NCI-H2081 (cell line): Measurements from ENCODE around the gene SUSD1.
"Not testable (repeated sequence)": the region's sequence is repeated elsewhere in the genome, so short reads cannot be mapped to it uniquely, and the experiment has no call there.

Experiments
- DNase-seq, 2 experiments: peaks; one replicate each; lab custom pipeline; 2025; lab: John Stamatoyannopoulos, UW

Gene SUSD1

DNA sequence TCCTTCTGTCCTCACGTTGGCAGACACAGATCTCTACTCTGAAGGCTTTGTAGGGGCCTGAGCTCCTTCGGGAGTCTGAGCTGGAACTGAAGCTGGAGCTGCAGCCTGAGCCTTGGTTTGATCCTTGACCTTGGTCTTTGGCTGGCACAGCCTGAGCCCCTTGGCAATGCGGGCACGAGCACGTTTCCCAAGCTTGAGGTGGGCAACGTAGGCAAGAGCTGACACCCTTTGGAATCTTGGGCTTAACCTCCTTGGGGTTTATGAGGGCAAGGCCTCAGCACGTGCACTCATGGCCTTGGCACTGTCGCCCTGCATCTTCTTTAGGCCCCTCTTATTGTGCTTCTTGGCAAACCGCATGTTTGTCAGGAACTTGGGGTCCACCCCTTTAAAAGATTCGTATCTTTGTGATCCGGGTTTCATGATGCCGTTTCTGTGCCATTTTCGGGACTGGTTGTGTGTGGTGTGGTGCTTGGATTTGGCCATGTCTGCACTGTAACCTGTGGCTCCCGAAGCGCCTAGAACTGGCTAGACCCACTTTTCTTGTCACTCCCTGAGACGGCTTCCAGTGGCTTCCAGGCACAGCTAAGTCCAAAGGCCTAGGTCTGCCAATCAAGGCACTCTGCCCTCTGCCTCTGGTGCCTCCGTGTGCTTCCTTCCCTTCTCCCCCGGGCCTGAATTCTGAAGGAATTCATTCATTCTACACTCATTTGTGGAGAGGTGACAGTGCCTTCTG, 1.4 kb downstream of the SUSD1 start:
- no peak for DNase-seq

GRCh38 chr9:112170968-112171367, 4.1 kb downstream of the SUSD1 start:
- DNase-seq: no peak

- no peak for DNase-seq
Measured at GRCh38 chr9:112170235-112170634, 4.9 kb downstream of the SUSD1 start.

GRCh38 chr9:112169368-112169767, 5.7 kb downstream of the SUSD1 start:
- DNase-seq: no peak

GRCh38 chr9:112168197-112168596, 6.9 kb downstream of the SUSD1 start:
- DNase-seq: no peak

GRCh38 chr9:112166176-112167140, 8.6 kb downstream of the SUSD1 start:
- DNase-seq: peak in 1 of 2 experiments; percentile 10

- no peak for DNase-seq
Measured at GRCh38 chr9:112162621-112163413, 12.3 kb downstream of the SUSD1 start.

DNA sequence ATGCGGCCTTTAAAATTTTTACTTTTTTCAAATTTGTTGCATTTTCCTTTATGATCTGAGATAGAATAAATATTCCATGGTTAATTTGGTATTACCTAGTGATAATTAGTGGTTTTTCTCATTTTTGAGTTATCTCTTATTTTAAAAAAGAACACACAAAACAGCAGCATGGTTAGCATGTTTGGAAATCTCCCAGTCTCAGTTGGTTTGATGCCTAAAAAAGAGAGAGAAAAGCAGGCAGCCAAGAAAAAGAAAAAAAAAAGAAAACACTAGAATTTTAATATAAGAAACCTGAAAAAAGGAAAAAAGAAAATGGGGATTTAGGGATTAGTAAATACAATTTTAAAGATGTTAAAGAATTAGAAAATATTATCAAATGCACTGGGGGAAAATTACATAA, 15.3 kb downstream of the SUSD1 start:
- DNase-seq: no peak

GRCh38 chr9:112158656-112159367, 16.3 kb downstream of the SUSD1 start:
- DNase-seq: no peak

DNA sequence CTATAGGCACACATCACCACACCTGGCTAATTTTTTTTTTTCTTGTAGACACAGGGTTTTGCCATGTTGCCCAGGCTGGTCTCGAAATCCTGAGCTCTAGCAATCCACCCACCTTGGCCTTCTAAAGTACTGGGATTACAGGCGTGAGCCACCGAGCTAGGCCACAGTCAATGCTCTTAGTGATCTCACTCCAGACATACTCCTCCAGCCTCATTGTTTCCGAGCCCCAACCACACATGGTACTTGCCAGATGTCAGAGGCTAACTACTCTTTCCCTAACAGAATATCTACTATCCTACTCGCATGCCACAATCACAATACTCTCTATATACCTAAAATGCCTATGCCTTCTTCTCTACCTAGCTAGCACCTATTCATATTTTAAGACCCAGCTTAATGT, 17.1 kb downstream of the SUSD1 start:
- DNase-seq: no peak

DNA sequence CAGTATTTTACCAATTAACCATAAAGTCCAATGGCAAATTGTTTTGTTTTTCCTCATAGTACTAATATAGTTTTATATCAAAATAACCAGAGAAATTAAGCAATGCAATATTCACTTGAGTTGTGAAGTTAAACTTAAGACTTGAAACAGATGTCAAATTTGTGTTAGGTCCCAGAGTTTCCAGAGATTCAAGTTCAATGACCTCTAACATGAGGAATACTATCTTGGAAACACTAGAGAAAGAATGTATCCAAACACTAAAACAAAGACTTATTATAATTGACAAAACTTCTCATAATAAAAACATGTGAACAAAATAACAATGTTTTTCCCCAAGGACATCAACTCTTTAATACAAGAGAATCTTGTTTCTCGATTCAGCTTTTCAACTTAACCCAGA, 18.0 kb downstream of the SUSD1 start:
- no peak for DNase-seq

GRCh38 chr9:112149211-112149610, 25.9 kb downstream of the SUSD1 start:
- no peak for DNase-seq

- no peak for DNase-seq
Measured at GRCh38 chr9:112145886-112146285, 29.2 kb downstream of the SUSD1 start.

DNA sequence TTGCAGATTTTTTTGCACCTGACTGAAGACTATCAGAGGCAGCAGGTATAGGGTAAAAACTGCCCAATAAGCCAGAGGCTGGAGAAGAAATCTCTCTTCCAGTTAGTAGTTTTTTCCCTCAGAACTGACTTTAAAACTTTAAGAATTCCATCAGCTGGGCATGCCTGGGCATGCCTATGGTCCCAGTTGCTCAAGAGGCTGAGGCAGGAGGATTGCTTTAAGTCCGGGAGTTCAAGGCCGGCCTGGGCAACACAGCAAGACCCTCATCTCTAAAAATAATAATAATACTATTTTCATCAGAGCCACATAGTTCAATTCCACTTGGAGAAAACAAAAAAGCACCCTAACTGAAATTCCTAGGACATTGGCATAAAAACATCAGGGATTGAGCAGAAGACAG, 30.3 kb downstream of the SUSD1 start:
- DNase-seq: no peak

- DNase-seq: no peak
Measured at GRCh38 chr9:112142420-112142819, 32.7 kb downstream of the SUSD1 start.

DNA sequence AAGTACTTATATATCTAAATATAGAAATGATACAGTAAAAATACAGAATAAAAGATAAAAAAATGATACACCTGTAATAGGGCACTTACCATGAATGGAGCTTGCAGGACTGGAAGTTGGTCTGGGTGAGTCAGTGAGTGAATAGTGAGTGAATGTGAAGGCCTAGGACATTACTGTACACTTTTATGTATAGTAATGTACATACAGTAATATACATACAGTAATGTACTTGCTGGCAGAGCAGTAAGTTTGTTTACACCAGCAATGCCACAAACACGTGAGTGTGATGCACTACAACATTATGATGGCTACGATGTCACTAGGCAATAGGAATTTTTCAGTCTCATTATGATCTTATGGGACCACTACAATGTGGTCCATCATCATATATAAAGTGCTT, 34.2 kb downstream of the SUSD1 start:
- DNase-seq: no peak

DNA sequence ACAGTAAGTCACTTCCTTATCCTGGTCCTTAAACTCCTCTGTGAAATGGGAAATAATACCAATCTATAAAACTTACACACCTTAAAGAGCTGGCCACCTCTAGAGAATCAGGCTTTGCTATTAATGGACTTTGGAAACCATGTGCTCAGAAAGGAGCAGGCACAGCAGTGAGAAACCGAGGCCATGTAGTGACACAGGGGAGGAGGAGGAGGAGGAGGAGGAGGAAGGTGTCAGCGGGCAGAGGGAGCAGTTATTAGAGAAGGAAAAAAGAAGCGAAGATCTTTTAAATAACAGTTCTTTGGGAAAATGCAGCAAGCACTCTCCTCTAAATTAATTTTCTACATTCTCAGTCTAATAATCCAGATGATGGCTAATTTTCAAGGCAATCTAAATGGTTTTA, 38.0 kb downstream of the SUSD1 start:
- no peak for DNase-seq

- DNase-seq: no peak
Measured at GRCh38 chr9:112135706-112136105, 39.4 kb downstream of the SUSD1 start.

GRCh38 chr9:112133806-112134205, 41.3 kb downstream of the SUSD1 start:
- DNase-seq: not testable (repeated sequence)

DNA sequence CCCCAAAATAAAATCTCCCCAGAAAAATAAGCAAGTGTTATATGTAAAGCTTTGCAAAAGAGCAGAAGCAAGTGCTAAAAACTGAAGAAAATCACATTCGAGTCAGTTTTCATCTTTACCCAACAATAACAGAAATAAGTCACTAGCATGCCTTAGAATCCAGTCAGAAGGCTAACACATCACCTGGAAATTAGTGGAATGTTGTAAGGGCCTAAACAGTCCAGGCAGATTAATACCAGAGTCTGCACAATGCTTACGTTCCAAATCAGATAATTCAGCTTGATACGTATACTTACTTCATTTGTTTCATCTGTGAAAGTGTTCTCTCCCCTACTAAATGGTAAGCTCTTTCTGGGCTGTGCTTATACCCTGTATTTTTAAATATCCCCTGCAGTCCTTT, 42.7 kb downstream of the SUSD1 start:
- no peak for DNase-seq

DNA sequence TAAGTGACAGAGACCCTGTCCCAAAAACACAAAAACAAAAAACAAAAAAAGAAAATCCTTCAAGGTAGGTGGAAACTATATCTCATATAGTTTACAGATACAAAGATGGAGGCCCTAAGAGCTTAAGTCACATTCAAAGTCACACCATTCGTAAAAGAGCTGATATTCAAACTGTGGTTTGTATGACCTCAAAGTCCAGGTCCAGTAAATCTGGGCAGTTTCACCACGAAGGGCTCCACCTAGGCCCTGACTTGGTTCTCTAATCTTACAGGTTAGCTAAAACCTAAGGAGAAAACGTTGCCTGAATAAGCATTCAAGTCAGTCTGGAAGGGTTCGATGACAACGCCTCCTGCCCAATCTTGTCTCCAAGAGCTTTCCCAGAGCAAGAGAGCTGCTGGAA, 44.1 kb downstream of the SUSD1 start:
- DNase-seq: no peak

- DNase-seq: no peak
Measured at GRCh38 chr9:112130347-112130746, 44.8 kb downstream of the SUSD1 start.
